Measurements from ENCODE around the gene SLIT1.
A peak's percentile ranks its signal among the peaks of the same experiment; 100 is the strongest.

SLIT1 gene

DNA sequence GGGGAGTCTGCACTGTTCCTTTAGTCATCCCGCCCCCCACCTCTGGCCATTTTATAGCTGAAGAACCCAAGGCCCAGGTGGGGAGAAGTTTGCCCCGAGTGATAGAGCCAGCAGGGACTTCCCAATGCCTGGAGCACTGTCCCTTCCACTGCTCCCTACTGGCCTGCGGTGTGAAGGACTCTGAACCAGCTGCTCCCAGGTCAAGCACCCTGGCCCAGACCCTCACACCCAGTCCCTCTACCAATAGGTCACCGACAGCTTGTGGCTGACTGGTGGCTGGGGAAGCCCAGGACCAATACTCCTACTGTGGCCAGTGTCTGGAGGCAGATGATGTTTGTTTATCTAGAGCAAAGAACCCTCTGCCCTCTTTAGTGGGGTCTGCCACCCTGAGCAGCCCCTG lies 185.8 kb downstream of the SLIT1 start:
- H3K9me3 ChIP-seq = no peaks in the 10 kb centered on the region
- no peaks in the 10 kb centered on the region for H3K36me3 ChIP-seq
- intact Hi-C loops (cut with DNase I; ENCODE audit: low total_unique reads) = no loop called here
- DNase-seq = no peak
- no peak overlapping the region for H3K4me3 ChIP-seq
- H3K27me3 ChIP-seq = no peaks in the 10 kb centered on the region
- H3K27ac ChIP-seq = no peak overlapping the region
- H3K4me1 ChIP-seq = peaks cover 0 to 11% (median 10%) of the 10 kb centered on the region in 4 donors
- TF ChIP-seq, protein P1, sequence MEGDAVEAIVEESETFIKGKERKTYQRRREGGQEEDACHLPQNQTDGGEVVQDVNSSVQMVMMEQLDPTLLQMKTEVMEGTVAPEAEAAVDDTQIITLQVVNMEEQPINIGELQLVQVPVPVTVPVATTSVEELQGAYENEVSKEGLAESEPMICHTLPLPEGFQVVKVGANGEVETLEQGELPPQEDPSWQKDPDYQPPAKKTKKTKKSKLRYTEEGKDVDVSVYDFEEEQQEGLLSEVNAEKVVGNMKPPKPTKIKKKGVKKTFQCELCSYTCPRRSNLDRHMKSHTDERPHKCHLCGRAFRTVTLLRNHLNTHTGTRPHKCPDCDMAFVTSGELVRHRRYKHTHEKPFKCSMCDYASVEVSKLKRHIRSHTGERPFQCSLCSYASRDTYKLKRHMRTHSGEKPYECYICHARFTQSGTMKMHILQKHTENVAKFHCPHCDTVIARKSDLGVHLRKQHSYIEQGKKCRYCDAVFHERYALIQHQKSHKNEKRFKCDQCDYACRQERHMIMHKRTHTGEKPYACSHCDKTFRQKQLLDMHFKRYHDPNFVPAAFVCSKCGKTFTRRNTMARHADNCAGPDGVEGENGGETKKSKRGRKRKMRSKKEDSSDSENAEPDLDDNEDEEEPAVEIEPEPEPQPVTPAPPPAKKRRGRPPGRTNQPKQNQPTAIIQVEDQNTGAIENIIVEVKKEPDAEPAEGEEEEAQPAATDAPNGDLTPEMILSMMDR (IDR thresholded peaks at IDR 0.05) = no peak

DNA sequence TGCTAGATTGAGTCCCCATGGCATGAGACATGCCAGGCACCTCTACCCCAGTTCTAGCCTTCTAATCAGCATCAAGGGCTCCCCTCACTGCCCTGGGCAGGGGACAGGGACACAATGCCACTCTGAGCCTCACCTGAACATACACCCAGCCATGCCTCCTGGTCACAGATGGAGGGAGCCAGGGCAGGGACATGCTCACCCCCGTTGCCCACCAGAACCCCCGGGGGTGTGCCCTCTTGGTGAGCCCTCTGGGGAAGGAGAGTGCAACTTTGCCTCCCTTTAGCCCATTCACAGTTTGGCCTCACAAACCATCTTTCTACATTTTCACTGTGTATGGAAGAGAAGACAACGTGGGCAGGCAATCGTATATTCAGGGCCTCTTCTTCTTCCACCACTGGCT lies 186.4 kb downstream of the SLIT1 start:
- intact Hi-C loops (cut with DNase I; ENCODE audit: low total_unique reads) = no loop called here
- Histone ChIP-seq H3K36me3 (no peaks in the 10 kb centered on the region), H3K4me1 (peaks cover 0 to 11% (median 10%) of the 10 kb centered on the region in 4 donors), H3K9me3 (no peaks in the 10 kb centered on the region), H3K27ac (no peak overlapping the region), H3K4me3 (no peak overlapping the region), H3K27me3 (no peaks in the 10 kb centered on the region)
- DNase-seq = no peak
- TF ChIP-seq, protein P1 (IDR thresholded peaks at IDR 0.05) = no peak

DNA sequence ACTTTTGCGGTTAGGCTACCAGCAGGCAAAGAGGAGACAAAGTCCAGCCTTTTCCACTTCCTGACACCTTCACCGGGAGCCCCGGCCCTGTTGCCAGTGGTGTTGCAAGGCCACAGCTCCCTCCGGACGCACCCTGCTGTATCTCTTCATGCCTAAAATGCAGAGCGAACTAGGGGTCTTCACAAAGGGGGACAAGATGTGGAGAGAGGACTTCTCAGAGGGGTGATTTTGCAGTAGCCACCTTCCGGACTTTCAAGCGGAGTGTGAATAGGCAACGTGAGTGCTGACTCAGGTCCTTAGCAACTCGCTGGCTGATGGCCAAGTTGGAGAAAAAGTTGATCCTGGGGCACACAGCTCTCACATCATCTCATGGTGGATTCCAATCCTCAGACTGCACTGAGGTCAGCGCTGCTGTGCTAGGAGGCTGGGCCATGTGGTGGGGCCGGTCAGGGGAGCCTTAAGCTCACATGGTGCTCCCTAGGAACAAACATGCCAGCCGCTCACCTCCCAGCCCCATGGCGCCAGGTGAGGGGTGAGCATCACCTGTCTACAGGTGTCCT lies 187.3 kb downstream of the SLIT1 start:
- Histone ChIP-seq H3K27me3 (no peaks in the 10 kb centered on the region), H3K36me3 (no peaks in the 10 kb centered on the region), H3K27ac (no peak overlapping the region), H3K9me3 (no peaks in the 10 kb centered on the region), H3K4me1 (peaks cover 0 to 11% (median 10%) of the 10 kb centered on the region in 4 donors), H3K4me3 (no peak overlapping the region)
- intact Hi-C loops (cut with DNase I; ENCODE audit: low total_unique reads) = no loop called here
- TF ChIP-seq, protein P1 (IDR thresholded peaks at IDR 0.05) = no peak
- no peak for DNase-seq

DNA sequence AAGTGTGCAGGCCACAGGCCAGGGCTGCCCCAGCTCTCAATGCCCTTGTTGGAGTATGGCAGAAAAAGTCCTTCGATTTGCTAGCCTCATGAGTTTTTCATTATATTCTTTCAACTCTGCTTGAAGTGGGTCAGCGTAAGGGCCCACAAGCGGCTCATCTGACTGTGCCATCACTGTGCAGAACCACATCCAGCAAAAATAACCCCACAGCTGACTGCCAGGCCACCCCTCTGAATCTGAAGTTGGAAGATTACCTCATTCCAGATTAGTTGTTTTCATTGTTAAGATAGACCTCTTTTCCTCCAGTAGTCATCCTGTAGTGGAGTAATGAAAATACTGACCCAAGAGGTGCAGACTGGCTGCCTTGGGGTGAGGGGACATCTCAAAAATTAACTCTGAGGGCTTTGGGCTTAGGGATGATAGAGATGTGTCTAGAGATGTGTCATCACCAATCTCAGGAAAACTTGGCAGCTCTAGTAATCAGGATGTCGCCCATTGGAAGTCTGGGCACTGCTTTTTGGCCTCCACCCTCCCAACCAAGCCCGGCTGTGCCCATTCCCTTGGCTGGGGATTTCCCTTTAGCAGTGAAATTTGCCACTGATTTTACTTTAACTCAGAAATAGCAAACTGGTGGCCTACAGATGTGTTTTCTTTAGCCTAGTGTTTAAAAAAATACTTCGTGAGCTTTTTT lies 189.3 kb downstream of the SLIT1 start:
- Histone ChIP-seq H3K36me3 (no peaks in the 10 kb centered on the region), H3K27ac (peak overlapping the region in 1 of 2 donors; percentile 16), H3K27me3 (no peaks in the 10 kb centered on the region), H3K4me1 (peaks cover 0 to 16% (median 10%) of the 10 kb centered on the region in 4 donors), H3K4me3 (no peak overlapping the region), H3K9me3 (no peaks in the 10 kb centered on the region)
- DNase-seq = no peak
- intact Hi-C loops (cut with DNase I; ENCODE audit: low total_unique reads) = no loop called here
- TF ChIP-seq, protein P1 (IDR thresholded peaks at IDR 0.05) = no peak

DNA sequence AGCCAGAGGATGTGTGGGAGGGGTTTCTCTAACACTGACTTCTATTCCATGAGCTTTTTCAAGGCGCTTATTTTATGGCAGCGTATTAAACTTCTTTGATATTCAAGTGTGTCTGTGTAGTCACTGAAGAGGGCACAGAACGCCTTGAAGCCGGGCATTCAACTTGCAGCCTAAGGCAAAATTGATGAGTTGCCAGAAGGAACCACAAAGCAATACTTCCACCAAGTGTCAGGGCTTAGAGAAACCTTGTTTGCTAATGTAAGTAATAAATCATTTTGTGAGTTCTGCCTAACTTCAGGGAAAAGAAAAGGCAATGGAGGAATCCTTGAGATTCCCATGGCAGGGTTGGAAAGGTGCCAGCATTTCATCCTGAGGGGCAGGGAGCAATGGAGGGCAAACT lies 189.9 kb downstream of the SLIT1 start:
- H3K9me3 ChIP-seq = no peaks in the 10 kb centered on the region
- TF ChIP-seq, protein P1 (IDR thresholded peaks at IDR 0.05) = no peak
- H3K27ac ChIP-seq = no peak overlapping the region
- H3K27me3 ChIP-seq = no peaks in the 10 kb centered on the region
- no peak overlapping the region for H3K4me3 ChIP-seq
- peaks cover 0 to 22% (median 11%) of the 10 kb centered on the region in 4 donors for H3K4me1 ChIP-seq
- H3K36me3 ChIP-seq = no peaks in the 10 kb centered on the region
- DNase-seq = no peak
- intact Hi-C loops (cut with DNase I; ENCODE audit: low total_unique reads) = no loop called here
